ENCODE data around the gene PPP1R3D. TPM values are rescaled to one million over a fixed set of nuclear protein-coding genes. Genes with fewer than 3 reads are reported as not detected.
"Not testable (repeated sequence)": the region's sequence is repeated elsewhere in the genome, so short reads cannot be mapped to it uniquely, and the experiment has no call there.

Gene PPP1R3D
- polyA plus RNA-seq (2013, experiment 1 of 2; ENCODE audit: insufficient read length): 3.7 TPM
- polyA plus RNA-seq (2013, experiment 2 of 2; ENCODE audit: insufficient read length): 3.7 TPM

GRCh38 chr20:59940129-59940955 lies at the start of gene PPP1R3D, which contains the start of gene FAM217B:
PPP1R3D (minus strand) TSS chr20:59940305; CDS start chr20:59939931, 374 bp downstream.
FAM217B (plus strand) TSS chr20:59940389; CDS start chr20:59943944, 3,555 bp downstream.
- peak; percentile 95 for DNase-seq

GRCh38 chr20:59988141-59988540 lies 48.0 kb upstream of the PPP1R3D start:
- no peak for DNase-seq

- DNase-seq: no peak
These were observed 47.0 kb upstream of the PPP1R3D start for GRCh38 chr20:59987135-59987534.

GRCh38 chr20:59985864-59986263 lies 45.8 kb upstream of the PPP1R3D start:
- DNase-seq: no peak

- DNase-seq: no peak
These were observed 45.1 kb upstream of the PPP1R3D start for GRCh38 chr20:59985164-59985563.

- DNase-seq: no peak
These were observed 44.4 kb upstream of the PPP1R3D start for GRCh38 chr20:59984541-59984940.

GRCh38 chr20:59983076-59983475 lies 43.0 kb upstream of the PPP1R3D start:
- DNase-seq: no peak

- no peak for DNase-seq
These were observed 37.0 kb upstream of the PPP1R3D start for GRCh38 chr20:59977086-59977485.

- no peak for DNase-seq
These were observed 36.2 kb upstream of the PPP1R3D start for GRCh38 chr20:59976156-59976782.

- no peak for DNase-seq
These were observed 32.1 kb upstream of the PPP1R3D start for GRCh38 chr20:59972037-59972801.

GRCh38 chr20:59971428-59971827 lies 31.3 kb upstream of the PPP1R3D start:
- no peak for DNase-seq

- no peak for DNase-seq
These were observed 26.3 kb upstream of the PPP1R3D start for GRCh38 chr20:59966428-59966827.

- DNase-seq: no peak
These were observed 22.1 kb upstream of the PPP1R3D start for GRCh38 chr20:59962155-59962554.

- DNase-seq: no peak
These were observed 21.3 kb upstream of the PPP1R3D start for GRCh38 chr20:59961423-59961822.

GRCh38 chr20:59958626-59959025 lies 18.5 kb upstream of the PPP1R3D start:
- DNase-seq: no peak

- DNase-seq: no peak
These were observed 18.0 kb upstream of the PPP1R3D start, which contains the start of gene CDH26 for GRCh38 chr20:59958123-59958522. CDH26 (plus strand) TSS chr20:59958423; CDS start chr20:59958727, 304 bp downstream.

GRCh38 chr20:59957568-59957967 lies 17.5 kb upstream of the PPP1R3D start:
- DNase-seq: not testable (repeated sequence)

GRCh38 chr20:59955131-59955796 lies 15.2 kb upstream of the PPP1R3D start:
- peak; percentile 24 for DNase-seq

GRCh38 chr20:59954718-59955117 lies 14.6 kb upstream of the PPP1R3D start:
- no peak for DNase-seq

- DNase-seq: no peak
These were observed 9.8 kb upstream of the PPP1R3D start for GRCh38 chr20:59949911-59950310.

- DNase-seq: peak; percentile 63
These were observed 9.0 kb upstream of the PPP1R3D start for GRCh38 chr20:59948828-59949720.
